Stromal cell of bone marrow (primary cell): ENCODE data around the gene TERT.

ENCODE experiments used
- DNase-seq: peaks from one replicate; pipeline ENCODE4 v3.0.0-alpha.2; 2012; ENCODE audit warnings: low read depth

TERT gene

DNA sequence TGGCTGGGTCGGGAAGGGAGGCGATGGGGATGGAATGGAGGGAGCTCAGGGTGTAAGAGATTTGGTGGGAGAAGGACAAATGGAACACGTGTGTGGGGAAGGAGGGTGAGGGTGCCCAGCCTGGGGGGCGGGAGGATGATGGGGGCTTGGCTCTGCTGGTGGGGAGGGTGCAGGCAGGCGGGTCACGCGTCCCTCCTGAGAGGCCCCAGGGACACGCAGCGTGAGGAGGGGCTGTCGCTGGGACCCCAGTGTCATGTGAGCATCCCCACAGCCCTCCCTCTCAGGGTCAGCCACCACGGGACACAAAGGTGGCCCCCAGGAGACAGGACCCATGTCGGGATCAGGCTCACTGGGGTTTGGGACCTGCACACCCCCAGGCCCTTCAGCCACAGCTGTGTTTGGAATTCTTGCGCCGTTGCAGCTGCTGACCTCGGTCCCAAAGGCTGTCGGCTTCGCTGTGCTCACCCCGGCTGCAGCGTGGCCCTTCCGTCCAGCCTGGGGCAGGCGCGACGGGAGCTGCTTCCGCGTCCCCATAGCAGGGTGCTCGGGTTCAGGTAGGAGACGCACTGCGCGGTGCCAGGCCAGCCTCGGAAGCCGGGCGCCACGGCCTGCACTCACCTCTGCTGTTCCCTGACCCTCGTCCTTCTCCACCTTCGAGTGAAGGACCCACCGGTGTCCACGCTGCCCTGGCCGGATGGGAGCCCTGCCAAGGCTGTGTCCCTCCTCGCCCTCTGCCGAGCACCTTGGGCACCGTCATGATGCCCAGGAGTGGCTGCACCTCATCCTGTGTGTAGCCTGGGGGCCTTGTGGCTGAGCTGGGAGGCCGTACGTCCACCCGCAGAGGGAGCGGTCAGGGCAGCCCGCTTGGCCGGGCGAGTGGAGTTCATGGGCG is 88.1 kb downstream of the TERT start:
- DNase-seq, result no peak

DNA sequence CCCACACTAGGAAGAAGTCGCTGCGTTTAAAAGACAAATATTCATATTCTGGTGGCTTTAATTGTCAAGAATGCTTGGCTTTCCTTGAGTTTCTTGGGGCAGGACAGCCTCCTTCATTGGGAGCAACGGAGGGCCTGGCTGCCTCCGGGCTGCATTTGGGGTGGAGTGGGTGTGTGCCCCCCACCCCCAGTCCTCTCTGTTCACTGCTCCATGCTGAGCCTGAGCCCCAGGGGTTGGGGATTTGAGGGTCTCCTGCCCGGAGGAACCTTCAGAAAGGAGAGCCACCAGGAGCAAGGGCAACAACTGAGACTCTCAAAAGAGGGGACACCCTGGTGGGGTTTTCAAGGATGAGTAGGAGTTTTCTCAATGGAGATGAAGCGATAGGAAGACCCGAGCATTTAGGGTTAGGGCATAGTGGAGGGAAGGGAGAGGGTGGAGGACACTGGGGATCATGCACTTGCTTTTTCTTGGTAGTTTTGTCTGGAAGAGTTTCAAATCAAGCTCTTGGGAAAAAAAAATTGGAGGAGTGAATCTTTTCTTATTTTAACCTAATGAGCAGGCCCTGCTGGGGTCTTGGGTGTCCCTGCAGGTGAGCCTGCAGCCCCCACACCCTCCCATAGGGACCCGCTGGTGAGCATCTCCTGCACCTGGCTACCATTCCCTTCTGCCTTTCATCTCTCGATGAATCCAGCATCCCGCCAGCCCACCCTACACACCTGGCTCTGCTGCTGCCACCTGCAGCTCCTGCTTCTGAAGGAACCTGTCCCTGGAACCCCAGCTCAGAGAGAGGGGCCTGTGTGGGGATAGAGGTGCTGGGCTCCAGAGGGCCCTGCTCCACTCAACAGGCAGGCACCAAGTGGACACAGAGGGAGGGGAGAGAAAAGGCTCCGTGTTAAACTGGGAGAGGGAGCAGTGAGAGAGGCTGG is 89.3 kb downstream of the TERT start:
- no peak for DNase-seq

DNA sequence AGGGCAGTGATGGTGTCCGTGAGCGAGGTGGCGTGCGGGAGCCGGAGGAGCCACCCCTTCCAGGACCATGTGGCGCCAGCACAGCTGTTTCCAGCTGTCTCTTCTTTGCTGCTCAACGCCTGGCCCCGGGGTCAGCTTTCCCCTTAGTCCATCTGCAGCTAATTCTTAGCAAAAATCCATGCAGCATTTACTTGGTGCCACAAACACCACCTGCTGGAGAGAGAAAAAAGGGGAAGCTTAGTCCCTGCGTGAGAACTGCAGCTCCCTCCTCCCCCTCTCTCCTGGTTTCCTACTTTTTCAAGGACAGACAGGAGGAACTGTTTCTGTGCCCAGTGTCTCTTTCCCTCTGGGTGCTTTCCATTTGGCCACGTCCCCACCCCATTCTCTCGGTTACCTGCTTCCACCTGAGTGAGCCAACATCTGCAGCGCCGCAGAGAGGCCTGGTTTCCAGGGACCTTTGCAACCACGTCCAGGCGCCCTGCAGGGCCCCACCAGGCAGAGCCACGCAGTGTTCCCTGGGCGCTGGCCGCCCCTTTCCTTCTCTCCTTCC is 90.1 kb downstream of the TERT start:
- DNase-seq, result no peak

DNA sequence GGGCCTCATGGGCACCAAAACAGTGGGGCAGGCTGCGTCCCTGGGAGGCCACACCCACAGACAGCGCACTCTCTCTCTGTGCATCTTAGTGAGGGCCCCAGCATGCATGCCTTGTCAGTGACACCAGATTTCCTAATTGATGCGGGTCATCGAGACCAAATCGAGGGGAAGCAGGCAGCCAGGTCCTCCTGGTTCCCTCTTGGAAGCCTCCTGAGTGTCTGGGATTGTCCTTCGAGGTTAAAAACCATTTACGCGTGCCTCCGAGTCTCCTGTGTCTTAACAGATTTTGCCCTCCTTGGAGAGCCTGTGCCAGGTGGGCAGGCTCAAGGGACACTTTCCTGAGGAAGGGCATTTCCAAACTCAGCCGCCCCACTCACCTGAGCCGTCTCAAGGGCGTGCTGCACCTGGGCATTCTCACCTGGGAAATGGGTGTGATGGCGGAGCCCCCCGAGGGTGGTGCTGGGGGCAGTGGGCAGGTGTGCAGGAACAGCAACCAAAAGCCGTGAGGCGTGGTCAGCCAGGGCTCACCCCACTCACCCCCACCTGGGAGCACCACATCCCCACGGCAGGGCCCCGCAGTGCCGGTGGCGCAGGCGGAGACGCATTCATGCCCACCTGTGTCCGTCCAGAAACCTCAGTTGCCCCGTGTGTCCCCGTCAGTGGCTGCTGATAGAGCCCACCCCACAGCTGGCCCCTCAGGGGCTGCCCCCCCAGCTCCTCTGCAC is 90.7 kb downstream of the TERT start:
- no peak for DNase-seq

DNA sequence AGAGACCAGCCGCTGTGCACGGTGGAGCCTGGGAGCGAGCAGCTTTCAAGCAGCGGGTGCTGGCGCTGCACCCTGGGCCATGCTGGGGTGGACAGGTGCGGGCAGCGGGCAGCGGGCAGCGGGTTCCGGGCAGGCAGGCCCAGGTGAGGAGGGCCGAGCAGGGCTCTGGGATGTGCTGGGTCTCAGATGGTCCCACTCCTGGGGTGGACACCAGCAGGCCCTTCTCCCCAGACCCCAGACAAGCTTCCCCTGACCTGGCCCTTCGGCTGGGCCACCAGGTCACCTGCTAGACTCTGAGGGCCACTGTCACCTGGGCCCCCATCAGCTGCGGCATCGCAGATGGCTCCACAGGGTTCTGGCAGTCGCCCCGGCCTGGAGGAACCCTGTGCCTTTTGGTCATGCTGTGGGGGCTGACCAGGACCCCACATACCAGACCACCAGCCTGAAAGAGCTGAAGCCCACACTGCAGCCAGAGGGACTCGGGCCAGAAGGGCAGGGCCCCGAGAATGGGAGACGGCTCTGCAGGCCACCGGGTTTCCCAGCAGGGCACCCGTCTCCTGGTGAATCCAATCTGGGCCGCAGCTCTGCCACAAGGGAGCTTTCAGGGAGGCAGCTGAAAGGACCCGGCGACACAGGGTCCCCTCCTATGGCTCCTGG is 91.4 kb downstream of the TERT start:
- DNase-seq, result no peak
